ENCODE measurements around the gene CLEC12A.
"Not testable (repeated sequence)": the region's sequence is repeated elsewhere in the genome, so short reads cannot be mapped to it uniquely, and the experiment has no call there.

The CLEC12A gene

GRCh38 chr12:9960590-9960989 lies 10.6 kb upstream of the CLEC12A start:
- TF ChIP-seq SP1 (IDR thresholded peaks at IDR 0.05) (no peak), FOXA1 (IDR thresholded peaks at IDR 0.05) (no peak), ZNF384 (IDR thresholded peaks at IDR 0.05) (no peak), NFRKB (IDR thresholded peaks at IDR 0.05) (no peak), BHLHE40 (IDR thresholded peaks at IDR 0.05; ENCODE audit: borderline replicate concordance) (no peak), ELF4 (IDR thresholded peaks at IDR 0.05) (no peak), ARNT (IDR thresholded peaks at IDR 0.05) (no peak), CTBP1 (IDR thresholded peaks at IDR 0.05; ENCODE audit: borderline replicate concordance) (no peak), SUZ12 (IDR thresholded peaks at IDR 0.05) (no peak), TARDBP (IDR thresholded peaks at IDR 0.05) (no peak), L3MBTL2 (conservative IDR thresholded peaks at IDR 0.05) (no peak), FOXM1 (IDR thresholded peaks at IDR 0.05; ENCODE audit: borderline replicate concordance) (no peak), FOXK2 (IDR thresholded peaks at IDR 0.05) (no peak), HDGF (IDR thresholded peaks at IDR 0.05; ENCODE audit: borderline replicate concordance) (no peak), LEF1 (IDR thresholded peaks at IDR 0.05; ENCODE audit: borderline replicate concordance) (no peak)
- TF ChIP-seq, protein P1, sequence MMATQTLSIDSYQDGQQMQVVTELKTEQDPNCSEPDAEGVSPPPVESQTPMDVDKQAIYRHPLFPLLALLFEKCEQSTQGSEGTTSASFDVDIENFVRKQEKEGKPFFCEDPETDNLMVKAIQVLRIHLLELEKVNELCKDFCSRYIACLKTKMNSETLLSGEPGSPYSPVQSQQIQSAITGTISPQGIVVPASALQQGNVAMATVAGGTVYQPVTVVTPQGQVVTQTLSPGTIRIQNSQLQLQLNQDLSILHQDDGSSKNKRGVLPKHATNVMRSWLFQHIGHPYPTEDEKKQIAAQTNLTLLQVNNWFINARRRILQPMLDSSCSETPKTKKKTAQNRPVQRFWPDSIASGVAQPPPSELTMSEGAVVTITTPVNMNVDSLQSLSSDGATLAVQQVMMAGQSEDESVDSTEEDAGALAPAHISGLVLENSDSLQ (IDR thresholded peaks at IDR 0.05) = no peak
- CTCF ChIA-PET = no interaction called here
- no peak for DNase-seq (ENCODE audit: extremely low spot score)
- POLR2A ChIA-PET = no interaction called here

GRCh38 chr12:9961106-9961505 lies 10.1 kb upstream of the CLEC12A start:
- TF ChIP-seq ARNT (IDR thresholded peaks at IDR 0.05) = no peak
- TF ChIP-seq TARDBP (IDR thresholded peaks at IDR 0.05) = no peak
- TF ChIP-seq BHLHE40 (IDR thresholded peaks at IDR 0.05; ENCODE audit: borderline replicate concordance) = no peak
- TF ChIP-seq ELF4 (IDR thresholded peaks at IDR 0.05) = no peak
- no peak for TF ChIP-seq CTBP1 (IDR thresholded peaks at IDR 0.05; ENCODE audit: borderline replicate concordance)
- TF ChIP-seq FOXA1 (IDR thresholded peaks at IDR 0.05) = no peak
- TF ChIP-seq, protein P1 (IDR thresholded peaks at IDR 0.05) = no peak
- TF ChIP-seq FOXM1 (IDR thresholded peaks at IDR 0.05; ENCODE audit: borderline replicate concordance) = no peak
- no peak for TF ChIP-seq SP1 (IDR thresholded peaks at IDR 0.05)
- TF ChIP-seq L3MBTL2 (conservative IDR thresholded peaks at IDR 0.05) = no peak
- TF ChIP-seq SUZ12 (IDR thresholded peaks at IDR 0.05) = no peak
- no peak for TF ChIP-seq HDGF (IDR thresholded peaks at IDR 0.05; ENCODE audit: borderline replicate concordance)
- TF ChIP-seq LEF1 (IDR thresholded peaks at IDR 0.05; ENCODE audit: borderline replicate concordance) = no peak
- no peak for TF ChIP-seq ZNF384 (IDR thresholded peaks at IDR 0.05)
- TF ChIP-seq NFRKB (IDR thresholded peaks at IDR 0.05) = no peak
- TF ChIP-seq FOXK2 (IDR thresholded peaks at IDR 0.05) = no peak
- DNase-seq (ENCODE audit: extremely low spot score) = no peak
- ChIA-PET CTCF (no interaction called here), POLR2A (no interaction called here)

GRCh38 chr12:9961901-9962300 lies 9.3 kb upstream of the CLEC12A start:
- CTCF ChIA-PET = interaction anchor here (0.6 kb wide), 1 partner anchor 50 kb away, joined by 3 read pairs; no protein-coding TSS in a partner anchor
- POLR2A ChIA-PET = no interaction called here

GRCh38 chr12:9969673-9970072 lies 1.5 kb upstream of the CLEC12A start:
- DNase-seq (ENCODE audit: extremely low spot score) = no peak
- TF ChIP-seq ARNT (IDR thresholded peaks at IDR 0.05) (no peak), ELF4 (IDR thresholded peaks at IDR 0.05) (no peak), TARDBP (IDR thresholded peaks at IDR 0.05) (no peak), FOXA1 (IDR thresholded peaks at IDR 0.05) (no peak), L3MBTL2 (conservative IDR thresholded peaks at IDR 0.05) (no peak), FOXM1 (IDR thresholded peaks at IDR 0.05; ENCODE audit: borderline replicate concordance) (no peak), LEF1 (IDR thresholded peaks at IDR 0.05; ENCODE audit: borderline replicate concordance) (no peak), HDGF (IDR thresholded peaks at IDR 0.05; ENCODE audit: borderline replicate concordance) (no peak), NFRKB (IDR thresholded peaks at IDR 0.05) (no peak), FOXK2 (IDR thresholded peaks at IDR 0.05) (no peak), SUZ12 (IDR thresholded peaks at IDR 0.05) (no peak)
- CTCF ChIA-PET = interaction anchor here (0.6 kb wide), 1 partner anchor 312 kb away, joined by 3 read pairs; no protein-coding TSS in a partner anchor
- POLR2A ChIA-PET = no interaction called here

More at GRCh38 chr12:9961901-9962300, 9.3 kb upstream of the CLEC12A start:
- TF ChIP-seq LEF1 (IDR thresholded peaks at IDR 0.05; ENCODE audit: borderline replicate concordance) = no peak
- TF ChIP-seq FOXK2 (IDR thresholded peaks at IDR 0.05) = no peak
- no peak for TF ChIP-seq SUZ12 (IDR thresholded peaks at IDR 0.05)
- TF ChIP-seq TARDBP (IDR thresholded peaks at IDR 0.05) = no peak
- no peak for TF ChIP-seq HDGF (IDR thresholded peaks at IDR 0.05; ENCODE audit: borderline replicate concordance)
- no peak for TF ChIP-seq ZNF384 (IDR thresholded peaks at IDR 0.05)
- TF ChIP-seq FOXA1 (IDR thresholded peaks at IDR 0.05) = no peak
- no peak for DNase-seq (ENCODE audit: extremely low spot score)

DNA sequence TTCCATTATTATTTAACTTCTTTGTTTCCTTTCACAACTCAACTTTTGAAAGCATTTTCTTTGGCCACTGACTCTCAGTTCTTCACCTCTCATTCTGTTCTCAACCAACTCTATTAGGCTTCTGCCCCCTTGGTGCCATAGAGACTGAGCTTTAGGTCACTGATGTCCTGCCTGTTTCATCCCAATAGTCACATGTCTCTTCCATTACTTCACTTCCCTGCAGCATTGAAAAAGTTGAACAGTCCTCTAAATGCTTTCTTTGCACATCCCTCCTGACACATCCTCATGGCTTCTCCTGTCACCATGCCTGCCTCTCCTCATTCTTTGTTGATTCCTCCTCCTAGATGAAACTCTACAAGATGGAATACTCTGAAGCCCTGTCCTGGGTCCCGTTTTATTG lies 2.7 kb downstream of the CLEC12A start:
- TF ChIP-seq ZNF384 (IDR thresholded peaks at IDR 0.05) = no peak
- no peak for TF ChIP-seq NFRKB (IDR thresholded peaks at IDR 0.05)
- TF ChIP-seq FOXM1 (IDR thresholded peaks at IDR 0.05; ENCODE audit: borderline replicate concordance) = no peak
- TF ChIP-seq, protein P1 (IDR thresholded peaks at IDR 0.05) = no peak
- no peak for TF ChIP-seq FOXA1 (IDR thresholded peaks at IDR 0.05)
- no peak for TF ChIP-seq SP1 (IDR thresholded peaks at IDR 0.05)
- TF ChIP-seq SUZ12 (IDR thresholded peaks at IDR 0.05) = no peak
- no peak for TF ChIP-seq TARDBP (IDR thresholded peaks at IDR 0.05)
- no peak for TF ChIP-seq HDGF (IDR thresholded peaks at IDR 0.05; ENCODE audit: borderline replicate concordance)
- CTCF ChIA-PET = no interaction called here
- POLR2A ChIA-PET = no interaction called here
- no peak for DNase-seq (ENCODE audit: extremely low spot score)

DNA sequence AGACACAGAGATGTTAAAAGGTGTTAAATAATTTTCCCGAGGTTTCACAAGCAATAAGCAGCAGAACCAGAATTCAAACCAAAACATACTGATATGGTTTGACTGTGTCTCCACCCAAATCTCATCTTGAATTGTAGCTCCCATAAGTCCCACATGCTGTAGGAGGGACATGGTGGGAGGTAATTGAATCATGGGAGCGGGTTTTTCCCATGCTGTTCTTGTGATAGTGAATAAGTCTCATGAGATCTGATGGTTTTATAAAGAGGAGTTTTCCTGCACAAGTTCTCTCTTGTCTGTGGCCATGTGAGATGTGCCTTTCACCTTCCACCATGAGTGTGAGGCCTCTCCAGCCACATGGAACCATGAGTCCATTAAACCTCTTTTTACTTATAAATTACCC lies 3.5 kb downstream of the CLEC12A start:
- CTCF ChIA-PET, POLR2A ChIA-PET: not testable (repeated sequence)

DNA sequence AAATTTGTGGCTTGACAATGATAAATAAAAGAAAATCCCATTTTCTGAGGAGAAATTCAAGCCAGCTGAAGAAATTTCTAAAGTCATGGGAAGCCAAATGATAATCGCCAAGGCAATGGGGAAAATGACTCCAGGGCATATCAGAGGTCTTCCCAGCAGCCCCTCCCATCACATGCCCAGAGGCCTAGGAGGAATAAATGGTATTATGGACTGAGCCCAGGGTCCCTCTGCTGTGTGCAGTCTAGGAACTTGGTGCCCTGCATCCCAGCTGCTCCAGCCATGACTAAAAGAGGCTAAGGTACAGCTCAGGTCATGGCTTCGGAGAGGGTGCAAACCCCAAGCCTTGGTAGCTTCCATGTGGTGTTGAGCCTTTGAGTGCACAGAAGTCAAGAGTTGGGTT lies 4.4 kb downstream of the CLEC12A start:
- POLR2A ChIA-PET = no interaction called here

More for the DNA sequence above, 3.5 kb downstream of the CLEC12A start:
- not testable (repeated sequence) for DNase-seq (ENCODE audit: extremely low spot score)

DNA sequence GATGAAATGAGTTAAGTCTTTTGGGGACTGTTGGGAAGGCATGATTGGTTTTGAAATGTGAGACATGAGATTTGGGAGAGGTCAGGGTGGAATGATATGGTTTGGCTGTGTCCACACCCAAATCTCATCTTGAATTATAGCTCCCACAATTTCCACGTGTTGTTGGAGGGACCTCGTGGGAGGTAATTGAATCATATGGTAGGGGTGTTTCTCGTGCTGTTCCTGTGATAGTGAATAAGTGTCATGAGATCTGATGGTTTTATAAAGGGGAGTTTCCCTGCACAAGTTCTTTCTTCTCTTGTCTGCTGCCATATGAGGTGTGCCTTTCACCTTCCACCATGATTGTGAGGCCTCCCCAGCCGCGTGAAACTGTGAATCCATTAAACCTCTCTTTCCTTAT lies 5.4 kb downstream of the CLEC12A start:
- CTCF ChIA-PET, POLR2A ChIA-PET: not testable (repeated sequence)

More for the DNA sequence above, 4.4 kb downstream of the CLEC12A start:
- CTCF ChIA-PET = no interaction called here
- no peak for DNase-seq (ENCODE audit: extremely low spot score)
- TF ChIP-seq SP1 (IDR thresholded peaks at IDR 0.05) (no peak), FOXM1 (IDR thresholded peaks at IDR 0.05; ENCODE audit: borderline replicate concordance) (no peak), ARNT (IDR thresholded peaks at IDR 0.05) (no peak), TARDBP (IDR thresholded peaks at IDR 0.05) (no peak), FOXK2 (IDR thresholded peaks at IDR 0.05) (no peak), HDGF (IDR thresholded peaks at IDR 0.05; ENCODE audit: borderline replicate concordance) (no peak), CTBP1 (IDR thresholded peaks at IDR 0.05; ENCODE audit: borderline replicate concordance) (no peak), BHLHE40 (IDR thresholded peaks at IDR 0.05; ENCODE audit: borderline replicate concordance) (no peak), SUZ12 (IDR thresholded peaks at IDR 0.05) (no peak), LEF1 (IDR thresholded peaks at IDR 0.05; ENCODE audit: borderline replicate concordance) (no peak), ELF4 (IDR thresholded peaks at IDR 0.05) (no peak), L3MBTL2 (conservative IDR thresholded peaks at IDR 0.05) (no peak), FOXA1 (IDR thresholded peaks at IDR 0.05) (no peak)
- TF ChIP-seq, protein P1 (IDR thresholded peaks at IDR 0.05) = no peak

More for the DNA sequence above, 5.4 kb downstream of the CLEC12A start:
- not testable (repeated sequence) for DNase-seq (ENCODE audit: extremely low spot score)

All from HEK293T (cell line).